Measurements from ENCODE around the gene ILDR2. TPM values are rescaled to one million over a fixed set of nuclear protein-coding genes. Genes with fewer than 3 reads are reported as not detected.

ILDR2 gene
- polyA plus RNA-seq, 1 of the 3 experiments (the other 2 are of a cell fraction) = 0.05 TPM

DNA sequence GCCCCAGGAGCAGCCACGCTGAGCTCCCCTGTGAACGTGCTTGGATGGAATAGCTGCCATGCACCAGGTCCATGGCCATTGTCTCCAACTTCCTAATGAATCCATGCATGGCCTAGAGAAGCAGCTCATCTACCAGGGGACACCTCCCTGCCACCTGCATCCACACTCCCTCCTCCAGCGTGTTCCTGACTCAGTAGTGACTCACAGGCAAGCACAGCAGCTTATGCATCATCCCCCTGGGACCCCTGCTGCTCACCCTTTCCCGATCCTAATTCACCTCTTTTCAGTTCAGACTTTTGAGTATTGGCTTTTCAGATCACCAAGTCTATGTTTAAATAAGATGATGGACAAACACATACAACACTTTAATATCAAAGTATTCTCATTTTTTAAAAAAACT is 59.4 kb downstream of the ILDR2 start:
- no peak overlapping the region for H3K4me3 ChIP-seq (ENCODE audit: low read depth in 2 of 2, low read length in 1 of 2)
- no peaks in the 10 kb centered on the region for H3K9me3 ChIP-seq
- no peaks in the 10 kb centered on the region for H3K36me3 ChIP-seq (replicated peaks in 1 of 2; ENCODE audit: control insufficient read depth in 1 of 2, insufficient read depth in 2 of 2, low read length in 1 of 2)
- no peak overlapping the region for H3K4me2 ChIP-seq
- ChIA-PET POLR2A (no interaction called here), CTCF (interaction anchor here (1.0 to 22.1 kb wide), 3 partner anchors 50 to 458 kb away, joined by 3 to 769 read pairs (median 3); no protein-coding TSS in a partner anchor)
- no peak for DNase-seq
- H3K27ac ChIP-seq (ENCODE audit: low read depth in 2 of 2, low read length in 1 of 2) = no peak overlapping the region
- no peaks in the 10 kb centered on the region for H3K9me2 ChIP-seq
- H3K4me1 ChIP-seq (ENCODE audit: control insufficient read depth in 1 of 2, insufficient read depth in 2 of 2, low read depth in 1 of 2, low read length in 1 of 2) = no peaks in the 10 kb centered on the region; a peak in 1 of 4 replicates
- H4K20me1 ChIP-seq (ENCODE audit: insufficient read depth) = no peaks in the 10 kb centered on the region
- no peak overlapping the region for H2AFZ ChIP-seq (ENCODE audit: low read depth)
- 0% methylated on average over 2 of the region's 4 CpGs for WGBS (ENCODE audit: low lambda C conversion rate)
- peaks cover 32% of the 10 kb centered on the region for H3K27me3 ChIP-seq (ENCODE audit: insufficient read depth)
- no peaks in the 10 kb centered on the region for H3K79me2 ChIP-seq (ENCODE audit: insufficient read depth)
- no peaks in the 10 kb centered on the region for H3F3A ChIP-seq (replicated peaks; ENCODE audit: insufficient read depth)
- no peak overlapping the region for H3K9ac ChIP-seq
- TF ChIP-seq, protein P1, sequence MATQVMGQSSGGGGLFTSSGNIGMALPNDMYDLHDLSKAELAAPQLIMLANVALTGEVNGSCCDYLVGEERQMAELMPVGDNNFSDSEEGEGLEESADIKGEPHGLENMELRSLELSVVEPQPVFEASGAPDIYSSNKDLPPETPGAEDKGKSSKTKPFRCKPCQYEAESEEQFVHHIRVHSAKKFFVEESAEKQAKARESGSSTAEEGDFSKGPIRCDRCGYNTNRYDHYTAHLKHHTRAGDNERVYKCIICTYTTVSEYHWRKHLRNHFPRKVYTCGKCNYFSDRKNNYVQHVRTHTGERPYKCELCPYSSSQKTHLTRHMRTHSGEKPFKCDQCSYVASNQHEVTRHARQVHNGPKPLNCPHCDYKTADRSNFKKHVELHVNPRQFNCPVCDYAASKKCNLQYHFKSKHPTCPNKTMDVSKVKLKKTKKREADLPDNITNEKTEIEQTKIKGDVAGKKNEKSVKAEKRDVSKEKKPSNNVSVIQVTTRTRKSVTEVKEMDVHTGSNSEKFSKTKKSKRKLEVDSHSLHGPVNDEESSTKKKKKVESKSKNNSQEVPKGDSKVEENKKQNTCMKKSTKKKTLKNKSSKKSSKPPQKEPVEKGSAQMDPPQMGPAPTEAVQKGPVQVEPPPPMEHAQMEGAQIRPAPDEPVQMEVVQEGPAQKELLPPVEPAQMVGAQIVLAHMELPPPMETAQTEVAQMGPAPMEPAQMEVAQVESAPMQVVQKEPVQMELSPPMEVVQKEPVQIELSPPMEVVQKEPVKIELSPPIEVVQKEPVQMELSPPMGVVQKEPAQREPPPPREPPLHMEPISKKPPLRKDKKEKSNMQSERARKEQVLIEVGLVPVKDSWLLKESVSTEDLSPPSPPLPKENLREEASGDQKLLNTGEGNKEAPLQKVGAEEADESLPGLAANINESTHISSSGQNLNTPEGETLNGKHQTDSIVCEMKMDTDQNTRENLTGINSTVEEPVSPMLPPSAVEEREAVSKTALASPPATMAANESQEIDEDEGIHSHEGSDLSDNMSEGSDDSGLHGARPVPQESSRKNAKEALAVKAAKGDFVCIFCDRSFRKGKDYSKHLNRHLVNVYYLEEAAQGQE (IDR thresholded peaks at IDR 0.05; ENCODE audit: low read depth, low read length) = no peak
- TF ChIP-seq TCF12 (IDR thresholded peaks at IDR 0.05) = no peak
- no peak for TF ChIP-seq YY1 (IDR thresholded peaks at IDR 0.05; ENCODE audit: low read depth)
- TF ChIP-seq EZH2phosphoT487 (IDR thresholded peaks at IDR 0.05; ENCODE audit: borderline replicate concordance, low read depth) = no peak
- TF ChIP-seq TEAD4 (IDR thresholded peaks at IDR 0.05; ENCODE audit: borderline replicate concordance, insufficient read depth) = no peak
- no peak for TF ChIP-seq RXRA (IDR thresholded peaks at IDR 0.05; ENCODE audit: borderline replicate concordance, low read depth)
- TF ChIP-seq GABPA (IDR thresholded peaks at IDR 0.05; ENCODE audit: low read depth) = no peak
- no peak for TF ChIP-seq SMC3 (IDR thresholded peaks at IDR 0.05; ENCODE audit: low read depth, low read length)
- TF ChIP-seq GATA2 (CRISPR knock-in tag; IDR thresholded peaks at IDR 0.05) = no peak
- TF ChIP-seq, protein P2, sequence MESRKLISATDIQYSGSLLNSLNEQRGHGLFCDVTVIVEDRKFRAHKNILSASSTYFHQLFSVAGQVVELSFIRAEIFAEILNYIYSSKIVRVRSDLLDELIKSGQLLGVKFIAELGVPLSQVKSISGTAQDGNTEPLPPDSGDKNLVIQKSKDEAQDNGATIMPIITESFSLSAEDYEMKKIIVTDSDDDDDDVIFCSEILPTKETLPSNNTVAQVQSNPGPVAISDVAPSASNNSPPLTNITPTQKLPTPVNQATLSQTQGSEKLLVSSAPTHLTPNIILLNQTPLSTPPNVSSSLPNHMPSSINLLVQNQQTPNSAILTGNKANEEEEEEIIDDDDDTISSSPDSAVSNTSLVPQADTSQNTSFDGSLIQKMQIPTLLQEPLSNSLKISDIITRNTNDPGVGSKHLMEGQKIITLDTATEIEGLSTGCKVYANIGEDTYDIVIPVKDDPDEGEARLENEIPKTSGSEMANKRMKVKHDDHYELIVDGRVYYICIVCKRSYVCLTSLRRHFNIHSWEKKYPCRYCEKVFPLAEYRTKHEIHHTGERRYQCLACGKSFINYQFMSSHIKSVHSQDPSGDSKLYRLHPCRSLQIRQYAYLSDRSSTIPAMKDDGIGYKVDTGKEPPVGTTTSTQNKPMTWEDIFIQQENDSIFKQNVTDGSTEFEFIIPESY (IDR thresholded peaks at IDR 0.05; ENCODE audit: borderline replicate concordance, low read depth) = no peak
- TF ChIP-seq RCOR1 (IDR thresholded peaks at IDR 0.05; ENCODE audit: low read length) = no peak
- TF ChIP-seq JUND (IDR thresholded peaks at IDR 0.05) = no peak
- TF ChIP-seq, protein P3, sequence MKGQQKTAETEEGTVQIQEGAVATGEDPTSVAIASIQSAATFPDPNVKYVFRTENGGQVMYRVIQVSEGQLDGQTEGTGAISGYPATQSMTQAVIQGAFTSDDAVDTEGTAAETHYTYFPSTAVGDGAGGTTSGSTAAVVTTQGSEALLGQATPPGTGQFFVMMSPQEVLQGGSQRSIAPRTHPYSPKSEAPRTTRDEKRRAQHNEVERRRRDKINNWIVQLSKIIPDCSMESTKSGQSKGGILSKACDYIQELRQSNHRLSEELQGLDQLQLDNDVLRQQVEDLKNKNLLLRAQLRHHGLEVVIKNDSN (IDR thresholded peaks at IDR 0.05; ENCODE audit: borderline replicate concordance, low read depth) = no peak
- TF ChIP-seq, protein P4, sequence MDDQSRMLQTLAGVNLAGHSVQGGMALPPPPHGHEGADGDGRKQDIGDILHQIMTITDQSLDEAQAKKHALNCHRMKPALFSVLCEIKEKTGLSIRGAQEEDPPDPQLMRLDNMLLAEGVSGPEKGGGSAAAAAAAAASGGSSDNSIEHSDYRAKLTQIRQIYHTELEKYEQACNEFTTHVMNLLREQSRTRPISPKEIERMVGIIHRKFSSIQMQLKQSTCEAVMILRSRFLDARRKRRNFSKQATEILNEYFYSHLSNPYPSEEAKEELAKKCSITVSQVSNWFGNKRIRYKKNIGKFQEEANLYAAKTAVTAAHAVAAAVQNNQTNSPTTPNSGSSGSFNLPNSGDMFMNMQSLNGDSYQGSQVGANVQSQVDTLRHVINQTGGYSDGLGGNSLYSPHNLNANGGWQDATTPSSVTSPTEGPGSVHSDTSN (IDR thresholded peaks at IDR 0.05) = no peak
- no peak for TF ChIP-seq NRF1 (IDR thresholded peaks at IDR 0.05; ENCODE audit: low read depth, low read length)
- TF ChIP-seq, protein P5, sequence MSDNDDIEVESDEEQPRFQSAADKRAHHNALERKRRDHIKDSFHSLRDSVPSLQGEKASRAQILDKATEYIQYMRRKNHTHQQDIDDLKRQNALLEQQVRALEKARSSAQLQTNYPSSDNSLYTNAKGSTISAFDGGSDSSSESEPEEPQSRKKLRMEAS (IDR thresholded peaks at IDR 0.05; ENCODE audit: low read depth) = no peak
